ENCODE results near the gene VTN. TPM values are rescaled to one million over a fixed set of nuclear protein-coding genes. Genes with fewer than 3 reads are reported as not detected.

The VTN gene
- total and polyA plus RNA-seq, 2 donors (not counting 1 experiment from before 2014, with no cell fraction given), result 0.17 to 3.5 TPM

DNA sequence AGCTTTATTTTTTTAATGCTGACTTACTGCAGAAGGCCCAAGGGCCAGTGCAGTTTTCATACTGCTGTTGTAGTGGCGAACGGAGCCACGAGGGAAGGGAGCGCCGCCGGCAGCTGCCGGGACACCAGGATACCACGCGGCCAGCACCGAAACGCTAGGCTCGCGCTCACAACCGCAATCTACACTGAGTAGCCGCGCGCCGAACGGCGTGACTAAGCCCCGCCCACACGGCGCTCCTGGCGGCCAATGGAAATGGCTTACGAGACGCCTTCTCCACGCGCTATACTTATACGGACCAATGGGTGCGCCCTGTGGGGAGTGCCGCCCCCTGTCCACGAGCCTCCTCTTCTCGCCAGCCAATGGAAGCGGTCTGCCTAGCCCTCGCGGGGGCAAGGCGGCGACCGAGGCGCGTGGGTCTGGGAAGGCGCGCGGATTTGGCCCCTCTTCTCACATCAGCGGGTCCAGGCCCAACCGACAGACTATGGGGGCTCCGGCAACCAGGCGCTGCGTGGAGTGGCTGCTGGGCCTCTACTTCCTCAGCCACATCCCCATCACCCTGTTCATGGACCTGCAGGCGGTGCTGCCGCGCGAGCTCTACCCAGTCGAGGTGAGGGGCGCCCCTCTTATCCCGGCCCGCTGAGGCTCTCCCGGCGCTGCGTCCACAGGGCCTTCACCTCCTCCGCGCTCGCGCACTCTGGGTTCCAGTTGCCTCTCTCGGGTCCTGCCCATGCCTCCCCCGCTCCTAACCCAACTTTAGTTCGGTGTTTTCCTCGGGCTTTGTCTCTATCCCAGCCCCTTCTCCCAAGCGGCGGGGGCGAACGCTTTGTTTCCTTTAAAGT, 51.1 kb downstream of the VTN start, which contains the start of gene TMEM97:
TSS of gene TMEM97 (plus strand) at position 442 of the 839 bp plus-strand sequence. CDS start at position 482, 40 bp downstream.
- H3K27ac ChIP-seq (ENCODE audit: insufficient read depth, low read length), result peak within 1 kb of the TSS; percentile 75
- peaks cover 3% of the 10 kb centered on the region for H3K79me2 ChIP-seq (ENCODE audit: control insufficient read depth, insufficient read depth, low read length)
- peak within 1 kb of the TSS; percentile 64 to 82 (median 78) for H3K4me3 ChIP-seq (replicated peaks in 1 of 4; ENCODE audit: control extremely low read depth in 1 of 4, insufficient read depth in 1 of 4, low read depth in 3 of 4, low read length in 4 of 4)
- H3K9me3 ChIP-seq (ENCODE audit: control insufficient read depth, insufficient read depth, low read depth, low read length), result no peaks in the 10 kb centered on the region
- H3K4me2 ChIP-seq (ENCODE audit: extremely low read depth, insufficient read depth, low read length), result peak within 1 kb of the TSS; percentile 97
- TF ChIP-seq EZH2 (IDR thresholded peaks at IDR 0.05; ENCODE audit: low read length, missing control alignments), result no peak
- TF ChIP-seq, protein P1, sequence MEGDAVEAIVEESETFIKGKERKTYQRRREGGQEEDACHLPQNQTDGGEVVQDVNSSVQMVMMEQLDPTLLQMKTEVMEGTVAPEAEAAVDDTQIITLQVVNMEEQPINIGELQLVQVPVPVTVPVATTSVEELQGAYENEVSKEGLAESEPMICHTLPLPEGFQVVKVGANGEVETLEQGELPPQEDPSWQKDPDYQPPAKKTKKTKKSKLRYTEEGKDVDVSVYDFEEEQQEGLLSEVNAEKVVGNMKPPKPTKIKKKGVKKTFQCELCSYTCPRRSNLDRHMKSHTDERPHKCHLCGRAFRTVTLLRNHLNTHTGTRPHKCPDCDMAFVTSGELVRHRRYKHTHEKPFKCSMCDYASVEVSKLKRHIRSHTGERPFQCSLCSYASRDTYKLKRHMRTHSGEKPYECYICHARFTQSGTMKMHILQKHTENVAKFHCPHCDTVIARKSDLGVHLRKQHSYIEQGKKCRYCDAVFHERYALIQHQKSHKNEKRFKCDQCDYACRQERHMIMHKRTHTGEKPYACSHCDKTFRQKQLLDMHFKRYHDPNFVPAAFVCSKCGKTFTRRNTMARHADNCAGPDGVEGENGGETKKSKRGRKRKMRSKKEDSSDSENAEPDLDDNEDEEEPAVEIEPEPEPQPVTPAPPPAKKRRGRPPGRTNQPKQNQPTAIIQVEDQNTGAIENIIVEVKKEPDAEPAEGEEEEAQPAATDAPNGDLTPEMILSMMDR (conservative IDR thresholded peaks at IDR 0.05 in 1 of 2, IDR thresholded peaks at IDR 0.05 in 1 of 2; ENCODE audit: low read depth in 1 of 2, low read length in 2 of 2), result peak; percentile 8 to 18
- peak within 1 kb of the TSS; percentile 73 for H3K9ac ChIP-seq (ENCODE audit: insufficient read depth, low read length)
- no peaks in the 10 kb centered on the region for H3K27me3 ChIP-seq (ENCODE audit: control insufficient read depth, insufficient read depth, low read length)
- H3K36me3 ChIP-seq (ENCODE audit: control insufficient read depth, insufficient read depth, low read length), result no peaks in the 10 kb centered on the region
- H3K4me1 ChIP-seq (ENCODE audit: control insufficient read depth, extremely low read depth, insufficient read depth, low read length), result peaks cover 11% of the 10 kb centered on the region
- H4K20me1 ChIP-seq (ENCODE audit: control insufficient read depth, extremely low read depth, insufficient read depth, low read length), result no peaks in the 10 kb centered on the region
- H2AFZ ChIP-seq (ENCODE audit: low read length), result peak within 1 kb of the TSS; percentile 93
- DNase-seq (ENCODE audit: low read depth in 2 of 2), result peak; percentile 96 to 97

DNA sequence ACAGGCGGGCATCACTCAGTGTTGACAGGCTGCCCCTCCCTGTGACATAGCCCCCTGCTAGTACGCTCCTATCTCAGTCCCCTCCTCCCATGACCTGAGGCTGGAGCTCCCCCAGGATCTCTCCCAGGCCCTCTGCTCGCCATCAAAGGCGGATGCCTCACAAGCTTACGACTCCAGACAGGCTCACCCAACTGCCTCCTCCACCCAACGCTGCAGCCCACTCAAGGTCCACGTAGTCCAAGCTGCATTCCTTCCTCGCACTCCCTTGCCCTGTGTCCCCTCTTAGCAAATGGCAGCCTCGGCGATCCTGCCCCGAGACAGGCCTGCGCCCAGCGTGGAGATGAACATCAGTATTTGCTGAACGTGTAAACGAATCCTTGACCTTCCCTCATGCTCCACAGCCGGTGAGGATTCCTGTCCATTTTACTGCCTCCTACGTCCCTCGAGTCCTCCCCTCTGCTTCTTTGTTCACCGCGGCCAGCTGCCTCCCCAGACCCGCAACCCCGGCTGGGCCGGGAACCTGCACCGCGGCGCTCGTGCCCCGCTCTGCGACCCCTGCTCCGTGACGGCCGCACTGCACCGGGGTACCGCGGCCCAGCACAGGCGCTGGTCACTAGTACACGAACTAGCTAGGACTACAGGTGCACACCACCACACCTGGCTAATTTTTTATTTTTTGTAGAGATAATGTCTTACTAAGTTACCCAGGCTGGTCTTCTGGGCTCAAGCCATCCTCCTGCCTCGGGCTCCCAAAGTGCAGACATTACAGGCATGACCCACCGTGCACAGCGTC, 51.9 kb downstream of the VTN start:
- Histone ChIP-seq H4K20me1 (ENCODE audit: control insufficient read depth, extremely low read depth, insufficient read depth, low read length) (no peaks in the 10 kb centered on the region), H3K27ac (ENCODE audit: insufficient read depth, low read length) (no peak overlapping the region), H3K79me2 (ENCODE audit: control insufficient read depth, insufficient read depth, low read length) (peaks cover 3% of the 10 kb centered on the region), H3K27me3 (ENCODE audit: control insufficient read depth, insufficient read depth, low read length) (no peaks in the 10 kb centered on the region), H3K9ac (ENCODE audit: insufficient read depth, low read length) (no peak overlapping the region), H2AFZ (ENCODE audit: low read length) (peak overlapping the region; percentile 80), H3K9me3 (ENCODE audit: control insufficient read depth, insufficient read depth, low read depth, low read length) (no peaks in the 10 kb centered on the region), H3K4me2 (ENCODE audit: extremely low read depth, insufficient read depth, low read length) (peak overlapping the region; percentile 75), H3K4me3 (replicated peaks in 1 of 4; ENCODE audit: control extremely low read depth in 1 of 4, insufficient read depth in 1 of 4, low read depth in 3 of 4, low read length in 4 of 4) (peak overlapping the region; percentile 40 to 81 (median 70)), H3K36me3 (ENCODE audit: control insufficient read depth, insufficient read depth, low read length) (no peaks in the 10 kb centered on the region), H3K4me1 (ENCODE audit: control insufficient read depth, extremely low read depth, insufficient read depth, low read length) (peaks cover 11% of the 10 kb centered on the region)
- no peak for DNase-seq (ENCODE audit: low read depth in 2 of 2)
- TF ChIP-seq EZH2 (IDR thresholded peaks at IDR 0.05; ENCODE audit: low read length, missing control alignments), result no peak
- TF ChIP-seq, protein P1 (conservative IDR thresholded peaks at IDR 0.05 in 1 of 2, IDR thresholded peaks at IDR 0.05 in 1 of 2; ENCODE audit: low read depth in 1 of 2, low read length in 2 of 2), result no peak

Other genes starting within 250 kb of the VTN start
- 16.9 and 43.6 TPM in 2 replicates for gene TMEM97, start 51.1 kb downstream of the VTN start, total RNA-seq
- gene TMEM97, start 51.1 kb downstream of the VTN start, polyA plus RNA-seq, result 34.4 and 52.5 TPM in 2 replicates
- gene IFT20, start 34.8 kb downstream of the VTN start, total RNA-seq, result 53.7 and 55.7 TPM in 2 replicates
- 26.5 and 51.4 TPM in 2 replicates for gene IFT20, start 34.8 kb downstream of the VTN start, polyA plus RNA-seq
- gene TNFAIP1, start 34.5 kb downstream of the VTN start, total RNA-seq, result 19.8 and 23.0 TPM in 2 replicates
- 40.1 and 40.7 TPM in 2 replicates for gene TNFAIP1, start 34.5 kb downstream of the VTN start, polyA plus RNA-seq
- gene POLDIP2, start 12.8 kb downstream of the VTN start, total RNA-seq, result 71.9 and 79.3 TPM in 2 replicates
- 89.2 and 111 TPM in 2 replicates for gene POLDIP2, start 12.8 kb downstream of the VTN start, polyA plus RNA-seq
- gene SEBOX, start 5.1 kb downstream of the VTN start, total RNA-seq, result not detected in 2 replicates
- gene SEBOX, start 5.1 kb downstream of the VTN start, polyA plus RNA-seq, result not detected in 2 replicates
- 3.1 TPM in 2 replicates for gene SARM1, start 1.4 kb upstream of the VTN start, total RNA-seq
- 8.1 and 10.8 TPM in 2 replicates for gene SARM1, start 1.4 kb upstream of the VTN start, polyA plus RNA-seq
- gene SLC46A1, start 35.9 kb upstream of the VTN start, total RNA-seq, result 3.6 and 5.1 TPM in 2 replicates
- 2.9 and 4.6 TPM in 2 replicates for gene SLC46A1, start 35.9 kb upstream of the VTN start, polyA plus RNA-seq
- not detected in 2 replicates for gene SLC13A2, start 103.3 kb upstream of the VTN start, total RNA-seq
- not detected in 2 replicates for gene SLC13A2, start 103.3 kb upstream of the VTN start, polyA plus RNA-seq
- not detected in 2 replicates for gene FOXN1, start 136.0 kb upstream of the VTN start, total RNA-seq
- gene FOXN1, start 136.0 kb upstream of the VTN start, polyA plus RNA-seq, result not detected in 2 replicates
- 16.9 and 19.2 TPM in 2 replicates for gene UNC119, start 182.3 kb upstream of the VTN start, total RNA-seq
- gene UNC119, start 182.3 kb upstream of the VTN start, polyA plus RNA-seq, result 24.6 and 26.4 TPM in 2 replicates
- 32.6 and 53.7 TPM in 2 replicates for gene PIGS, start 201.2 kb upstream of the VTN start, total RNA-seq
- gene PIGS, start 201.2 kb upstream of the VTN start, polyA plus RNA-seq, result 59.9 and 68.4 TPM in 2 replicates
- gene ALDOC, start 206.6 kb upstream of the VTN start, total RNA-seq, result 59.3 and 91.3 TPM in 2 replicates
- 47.3 and 111 TPM in 2 replicates for gene ALDOC, start 206.6 kb upstream of the VTN start, polyA plus RNA-seq
- gene SPAG5, start 228.7 kb upstream of the VTN start, total RNA-seq, result 1.5 and 13.7 TPM in 2 replicates
- 12.0 and 48.8 TPM in 2 replicates for gene SPAG5, start 228.7 kb upstream of the VTN start, polyA plus RNA-seq
- gene RSKR, start 243.9 kb upstream of the VTN start, total RNA-seq, result 3.8 and 4.1 TPM in 2 replicates
- 1.8 and 2.5 TPM in 2 replicates for gene RSKR, start 243.9 kb upstream of the VTN start, polyA plus RNA-seq

Measured in fibroblast of lung (primary cell).